Activated CD4-positive, alpha-beta T cell treated with anti-CD3 and anti-CD28 coated beads for 4 hours (primary cell): ENCODE results near the gene C2CD2L.
"Not testable (repeated sequence)": the region's sequence is repeated elsewhere in the genome, so short reads cannot be mapped to it uniquely, and the experiment has no call there.

Experiments used
- DNase-seq, 2 donors: peaks; one replicate each; pipeline ENCODE4 v3.0.0-alpha.2; 2020

C2CD2L gene

DNA sequence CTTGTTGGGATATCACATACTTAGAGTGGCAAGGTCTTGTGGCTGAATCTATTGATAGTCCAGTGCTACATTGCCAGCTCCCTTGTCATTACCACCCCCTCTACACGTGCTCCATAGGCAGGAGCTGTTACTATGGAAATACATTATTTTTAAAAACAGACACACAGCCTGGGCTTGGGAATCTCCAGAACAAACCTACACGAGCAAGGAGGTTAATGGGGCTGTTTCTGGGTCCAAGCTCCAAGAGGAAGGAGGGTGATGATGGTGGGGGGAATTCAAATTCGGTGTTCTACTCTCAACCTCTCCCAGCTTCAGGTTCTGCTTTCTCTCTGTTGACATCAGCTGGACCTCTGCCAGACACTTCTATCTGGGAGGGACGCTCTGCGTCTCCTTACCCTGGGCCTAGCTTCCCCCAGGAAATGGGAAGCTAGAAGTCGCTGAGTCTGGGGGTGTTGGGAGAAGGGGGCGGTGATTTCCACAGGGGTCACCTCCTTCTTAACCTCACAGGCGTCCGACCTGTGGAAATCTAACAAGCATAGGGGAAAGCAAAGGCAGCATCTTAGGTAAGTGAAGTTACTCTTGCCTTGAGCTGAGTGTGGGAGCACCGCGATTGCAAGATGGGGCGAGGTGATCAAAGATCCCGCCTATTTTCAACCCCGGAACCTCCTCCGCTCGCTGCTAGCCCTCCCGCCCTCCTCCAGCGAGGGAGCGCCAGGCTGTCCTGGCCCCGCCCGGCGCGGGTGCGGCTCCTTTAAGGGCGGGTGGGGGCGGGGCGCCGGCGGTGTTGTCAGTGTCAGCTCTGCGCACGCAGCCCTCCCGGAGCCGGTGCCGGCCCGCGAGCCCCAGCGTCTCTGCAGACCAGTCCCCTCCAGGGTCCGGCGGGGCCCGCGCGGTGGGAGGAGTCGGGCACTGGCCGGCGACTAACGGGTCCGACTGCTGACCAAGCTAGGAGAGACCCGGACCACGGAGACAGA lies at the start of gene C2CD2L:
Gene C2CD2L, plus strand, starts transcription at position 781 of the 974 bp plus-strand sequence. CDS start 398 bp downstream, outside the sequence.
- DNase-seq = peak; percentile 87 to 88

- not testable (repeated sequence) for DNase-seq
Observed at GRCh38 chr11:119059128-119059527, 48.0 kb upstream of the C2CD2L start.

DNA sequence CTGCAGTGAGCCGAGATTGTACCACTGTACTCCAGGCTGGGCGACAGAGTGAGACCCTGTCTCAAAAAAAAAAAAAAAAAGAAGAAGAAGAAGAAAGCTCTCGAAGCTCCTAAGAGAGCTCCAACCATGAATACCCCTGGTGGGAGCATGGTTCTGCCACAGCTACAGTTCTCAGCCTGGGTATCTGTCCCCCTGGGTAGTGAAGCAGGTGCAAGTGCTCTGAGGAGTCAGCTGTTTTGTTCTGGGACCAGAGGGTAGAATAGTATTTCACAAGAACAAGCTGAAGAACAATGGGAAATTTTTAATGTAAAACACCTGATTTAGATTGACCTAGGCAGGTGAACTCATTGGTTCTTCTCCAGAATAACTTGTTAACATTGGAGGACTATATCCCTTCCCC lies 45.9 kb upstream of the C2CD2L start:
- DNase-seq = no peak

DNA sequence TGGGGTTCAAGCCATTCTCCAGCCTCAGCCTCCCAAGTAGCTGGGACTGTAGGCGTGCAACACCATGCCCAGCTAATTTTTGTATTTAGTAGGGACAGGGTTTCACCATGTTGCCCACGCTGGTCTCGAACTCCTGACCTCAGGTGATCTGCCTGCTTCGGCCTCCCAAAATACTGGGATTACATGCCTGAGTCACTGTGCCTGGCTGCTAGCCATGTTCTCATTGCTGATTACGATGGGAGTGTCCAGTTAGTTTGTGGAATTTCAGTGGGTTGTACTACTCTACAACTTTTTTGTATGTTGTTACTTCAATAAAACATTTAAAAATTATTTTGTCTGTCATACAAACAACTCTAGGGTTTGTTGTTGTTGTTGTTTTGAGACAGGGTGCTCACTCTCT lies 44.4 kb upstream of the C2CD2L start:
- no peak for DNase-seq

DNA sequence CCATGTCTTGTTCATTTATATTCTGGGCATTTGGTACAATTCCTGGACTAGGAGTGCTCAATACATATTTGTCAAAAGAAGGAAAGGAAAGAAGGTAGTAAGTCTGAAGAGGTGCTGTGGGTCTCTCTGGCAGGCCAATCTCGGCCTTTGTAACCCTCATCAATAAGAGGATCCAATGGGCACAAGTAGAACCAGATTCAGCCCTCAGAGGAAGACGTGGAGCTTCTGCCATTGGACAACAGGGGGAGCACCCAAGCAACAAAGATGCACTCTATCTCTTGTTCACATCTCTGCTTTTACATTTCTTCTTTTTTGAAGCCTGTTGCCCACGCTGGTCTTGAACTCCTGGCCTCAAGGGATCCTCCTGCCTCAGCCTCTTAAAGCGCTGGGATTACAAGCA lies 41.8 kb upstream of the C2CD2L start:
- DNase-seq = peak; percentile 27 to 52

- DNase-seq = peak; percentile 97 to 98
Observed at GRCh38 chr11:119067371-119068222, 39.5 kb upstream of the C2CD2L start, which contains the start of gene VPS11. TSS of gene VPS11 (plus strand) at chr11:119067818. CDS start at chr11:119067824, 6 bp downstream.

- no peak for DNase-seq
Observed at GRCh38 chr11:119077839-119078238, 29.3 kb upstream of the C2CD2L start.

DNA sequence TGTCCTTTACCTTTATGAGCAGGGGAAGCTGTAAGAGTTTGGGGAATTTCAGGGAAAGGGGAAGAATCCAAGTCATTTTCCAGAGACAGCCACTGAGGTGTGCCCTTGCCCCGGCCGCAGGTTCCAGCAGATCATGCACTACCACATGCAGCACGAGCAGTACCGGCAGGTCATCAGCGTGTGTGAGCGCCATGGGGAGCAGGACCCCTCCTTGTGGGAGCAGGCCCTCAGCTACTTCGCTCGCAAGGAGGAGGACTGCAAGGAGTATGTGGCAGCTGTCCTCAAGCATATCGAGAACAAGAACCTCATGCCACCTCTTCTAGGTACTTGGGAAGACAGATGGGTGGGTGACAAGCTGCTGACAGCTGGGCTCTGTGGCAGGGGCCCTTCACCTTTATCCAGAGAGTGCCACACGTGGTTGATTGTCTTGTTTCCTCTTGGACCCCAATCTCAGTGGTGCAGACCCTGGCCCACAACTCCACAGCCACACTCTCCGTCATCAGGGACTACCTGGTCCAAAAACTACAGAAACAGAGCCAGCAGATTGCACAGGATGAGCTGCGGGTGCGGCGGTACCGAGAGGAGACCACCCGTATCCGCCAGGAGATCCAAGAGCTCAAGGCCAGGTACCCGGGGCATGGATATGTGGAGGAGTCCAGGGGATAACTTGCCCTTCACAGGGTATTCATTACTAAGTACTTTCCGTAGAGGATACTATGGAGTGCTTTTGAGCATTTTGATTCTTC lies 28.3 kb upstream of the C2CD2L start:
- DNase-seq = no peak

- no peak for DNase-seq
Observed at GRCh38 chr11:119081682-119082260, 25.4 kb upstream of the C2CD2L start.

DNA sequence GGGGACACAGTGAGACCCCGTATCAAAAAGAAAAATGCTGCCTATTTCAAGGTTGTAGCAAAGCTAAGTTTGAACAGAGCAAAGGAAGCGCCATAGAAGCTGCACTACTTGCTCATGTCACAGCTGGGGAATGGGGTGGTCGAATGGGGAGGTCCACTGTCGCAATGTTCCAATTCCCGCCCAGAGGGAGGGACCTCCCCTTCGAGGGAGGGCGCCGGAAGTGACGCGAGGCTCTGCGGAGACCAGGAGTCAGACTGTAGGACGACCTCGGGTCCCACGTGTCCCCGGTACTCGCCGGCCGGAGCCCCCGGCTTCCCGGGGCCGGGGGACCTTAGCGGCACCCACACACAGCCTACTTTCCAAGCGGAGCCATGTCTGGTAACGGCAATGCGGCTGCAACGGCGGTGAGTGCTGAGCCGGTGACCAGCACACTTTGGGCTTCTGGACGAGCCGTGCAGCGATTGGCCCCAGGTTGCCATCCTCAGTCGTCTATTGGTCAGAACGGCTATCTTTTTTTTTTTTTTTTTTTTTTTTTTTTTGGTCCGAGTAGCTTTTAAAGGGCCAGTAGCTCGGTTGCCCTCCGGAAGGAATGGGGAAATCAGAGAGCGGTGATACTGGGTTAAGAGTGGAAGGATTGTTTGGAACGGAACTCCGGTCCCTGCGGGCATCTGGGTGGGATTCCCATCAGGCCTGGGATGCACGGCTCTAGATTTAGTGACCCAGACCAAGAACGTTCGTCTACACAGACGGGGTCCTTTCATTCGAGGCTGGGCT lies 22.3 kb upstream of the C2CD2L start, which contains the start of gene HMBS:
Gene HMBS, plus strand, starts transcription at position 219 of the 774 bp plus-strand sequence. Its CDS starts 153 bp downstream, at position 372.
- DNase-seq = peak; percentile 86 to 89

DNA sequence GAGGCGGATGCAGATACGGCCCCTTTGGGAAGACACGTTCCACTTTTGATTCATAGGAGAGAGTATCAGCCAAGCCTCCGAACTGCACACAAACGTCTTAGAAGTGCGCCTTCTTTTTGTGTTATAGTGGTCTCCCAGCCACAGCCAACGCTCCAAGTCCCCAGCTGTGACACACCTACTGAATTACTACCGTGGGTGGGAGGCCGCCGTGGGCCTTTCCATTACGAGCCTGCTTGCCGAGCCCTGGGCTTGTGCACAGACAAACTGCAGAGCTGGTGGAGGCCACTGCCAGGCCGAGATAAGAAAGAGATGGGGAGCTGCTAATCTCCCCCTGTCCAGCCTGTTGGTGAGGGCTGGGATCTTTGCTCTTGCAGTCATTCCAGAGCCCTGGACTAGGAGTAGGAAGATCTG lies 21.7 kb upstream of the C2CD2L start:
- DNase-seq = peak; percentile 50 to 53

DNA sequence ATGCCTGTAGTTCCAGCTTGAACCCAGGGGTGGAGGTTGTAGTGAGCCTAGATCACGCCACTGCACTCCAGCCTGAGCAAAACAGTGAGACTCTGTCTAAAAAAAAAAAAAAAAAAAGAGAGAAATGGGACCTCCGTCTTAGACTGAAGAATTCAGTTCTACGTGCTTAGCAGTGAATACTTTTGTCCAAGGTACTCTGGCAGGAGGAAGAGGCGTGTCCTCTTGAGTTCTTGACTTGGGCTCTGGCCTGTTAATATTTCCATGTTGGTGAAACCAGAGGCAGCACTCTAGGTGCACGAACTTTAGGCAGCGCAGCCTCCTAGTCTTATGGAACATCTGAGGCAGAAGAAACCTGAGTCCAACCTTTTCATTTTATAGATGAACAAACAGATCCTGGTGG lies 20.0 kb upstream of the C2CD2L start:
- DNase-seq = no peak

DNA sequence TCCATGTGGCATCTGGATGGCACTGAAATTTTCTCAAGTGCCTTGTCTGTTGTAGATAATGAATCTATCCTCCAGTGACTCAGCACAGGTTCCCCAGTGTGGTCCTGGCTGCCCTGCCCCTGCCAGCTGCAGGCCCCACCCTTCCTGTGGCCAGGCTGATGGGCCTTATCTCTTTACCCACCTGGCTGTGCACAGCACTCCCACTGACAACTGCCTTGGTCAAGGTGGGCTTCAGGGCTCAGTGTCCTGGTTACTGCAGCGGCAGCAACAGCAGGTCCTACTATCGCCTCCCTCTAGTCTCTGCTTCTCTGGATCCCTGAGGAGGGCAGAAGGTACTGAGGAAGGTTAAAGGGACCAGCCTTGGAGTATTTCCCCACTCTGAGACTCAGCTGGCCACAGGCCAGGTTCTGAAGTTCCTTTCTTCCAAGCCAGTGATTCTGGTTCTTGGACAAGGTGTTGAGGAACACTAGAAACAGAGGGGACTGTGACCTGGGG lies 19.4 kb upstream of the C2CD2L start:
- DNase-seq = no peak

DNA sequence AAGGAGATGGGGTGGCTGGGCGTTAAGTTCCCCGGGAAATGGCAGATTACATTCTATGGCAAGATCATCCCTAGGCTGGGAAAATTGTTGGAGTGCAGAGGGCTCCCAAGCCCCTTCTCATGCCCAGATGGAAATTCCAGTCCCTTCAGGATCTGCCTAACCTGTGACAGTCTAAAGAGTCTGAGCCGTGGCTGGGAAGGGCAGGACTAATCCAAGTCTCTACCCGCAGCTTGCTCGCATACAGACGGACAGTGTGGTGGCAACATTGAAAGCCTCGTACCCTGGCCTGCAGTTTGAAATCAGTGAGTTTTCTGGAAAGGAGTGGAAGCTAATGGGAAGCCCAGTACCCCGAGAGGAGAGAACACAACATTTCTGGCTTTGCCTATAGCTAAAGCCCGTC lies 18.7 kb upstream of the C2CD2L start:
- no peak for DNase-seq

GRCh38 chr11:119089319-119089718 lies 17.8 kb upstream of the C2CD2L start:
- DNase-seq = no peak

- DNase-seq = no peak
Observed at GRCh38 chr11:119091178-119091577, 16.0 kb upstream of the C2CD2L start.

DNA sequence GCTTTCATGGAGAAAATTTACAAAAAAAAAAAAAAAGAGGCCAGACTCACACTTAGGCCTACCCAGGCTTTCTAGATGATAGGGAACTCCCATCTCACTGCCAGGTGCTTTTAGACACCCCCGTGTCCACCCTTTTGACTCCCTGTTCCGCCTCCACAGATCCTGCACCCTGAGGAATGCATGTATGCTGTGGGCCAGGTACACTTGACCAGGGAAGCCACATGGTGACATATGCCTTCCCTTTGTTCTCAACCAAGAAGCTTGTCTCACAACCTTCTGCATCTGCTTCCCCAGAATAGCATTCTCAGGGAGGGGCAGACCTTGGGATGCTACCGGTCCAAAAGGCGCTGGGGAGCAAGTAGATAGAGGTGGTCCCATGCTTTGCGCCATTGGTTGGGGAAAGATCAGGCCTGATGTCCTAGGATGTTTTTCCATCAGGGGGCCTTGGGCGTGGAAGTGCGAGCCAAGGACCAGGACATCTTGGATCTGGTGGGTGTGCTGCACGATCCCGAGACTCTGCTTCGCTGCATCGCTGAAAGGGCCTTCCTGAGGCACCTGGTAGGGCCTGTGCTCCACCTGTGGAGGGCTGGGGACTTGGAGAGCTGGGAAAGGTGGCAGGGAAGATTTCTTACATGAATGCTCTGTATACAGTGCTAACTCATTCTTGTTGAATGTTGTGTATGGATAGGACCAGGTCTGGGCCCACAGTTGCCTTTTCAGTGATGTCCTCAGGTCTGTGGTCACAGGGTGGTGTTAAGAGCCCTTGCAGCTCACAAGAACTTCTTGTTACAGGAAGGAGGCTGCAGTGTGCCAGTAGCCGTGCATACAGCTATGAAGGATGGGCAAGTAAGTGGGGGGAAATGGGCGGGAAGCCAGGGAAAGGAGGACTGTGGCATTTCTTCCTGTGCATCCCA lies 14.9 kb upstream of the C2CD2L start:
- DNase-seq = no peak

DNA sequence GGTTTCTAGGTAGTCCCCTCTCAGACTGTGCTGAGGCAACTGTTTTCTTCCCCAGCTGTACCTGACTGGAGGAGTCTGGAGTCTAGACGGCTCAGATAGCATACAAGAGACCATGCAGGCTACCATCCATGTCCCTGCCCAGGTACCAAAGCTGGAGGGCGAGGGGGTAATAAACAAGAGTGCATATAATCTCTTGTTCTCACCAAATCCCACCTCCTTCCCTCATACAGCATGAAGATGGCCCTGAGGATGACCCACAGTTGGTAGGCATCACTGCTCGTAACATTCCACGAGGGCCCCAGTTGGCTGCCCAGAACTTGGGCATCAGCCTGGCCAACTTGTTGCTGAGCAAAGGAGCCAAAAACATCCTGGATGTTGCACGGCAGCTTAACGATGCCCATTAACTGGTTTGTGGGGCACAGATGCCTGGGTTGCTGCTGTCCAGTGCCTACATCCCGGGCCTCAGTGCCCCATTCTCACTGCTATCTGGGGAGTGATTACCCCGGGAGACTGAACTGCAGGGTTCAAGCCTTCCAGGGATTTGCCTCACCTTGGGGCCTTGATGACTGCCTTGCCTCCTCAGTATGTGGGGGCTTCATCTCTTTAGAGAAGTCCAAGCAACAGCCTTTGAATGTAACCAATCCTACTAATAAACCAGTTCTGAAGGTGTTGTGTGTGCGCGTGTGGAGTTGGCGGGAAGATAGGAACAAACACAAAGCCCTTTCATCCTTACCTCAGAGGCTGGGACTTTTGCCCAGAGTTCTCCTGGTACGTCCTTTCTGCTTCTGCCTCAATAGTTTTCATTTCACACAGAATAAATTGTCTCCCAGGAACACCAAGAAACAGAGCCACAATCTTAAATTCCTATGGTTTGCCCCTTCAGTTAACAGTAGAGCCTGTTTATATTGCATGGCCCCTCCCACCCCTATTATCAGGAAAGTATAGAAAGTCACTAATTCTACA lies 14.0 kb upstream of the C2CD2L start:
- no peak for DNase-seq
